Measurements from ENCODE around the gene TMED8. TPM values are rescaled to one million over a fixed set of nuclear protein-coding genes. Genes with fewer than 3 reads are reported as not detected.

Gene TMED8
- total RNA-seq, 1 experiment from 2014 or later: 42.6 TPM

DNA sequence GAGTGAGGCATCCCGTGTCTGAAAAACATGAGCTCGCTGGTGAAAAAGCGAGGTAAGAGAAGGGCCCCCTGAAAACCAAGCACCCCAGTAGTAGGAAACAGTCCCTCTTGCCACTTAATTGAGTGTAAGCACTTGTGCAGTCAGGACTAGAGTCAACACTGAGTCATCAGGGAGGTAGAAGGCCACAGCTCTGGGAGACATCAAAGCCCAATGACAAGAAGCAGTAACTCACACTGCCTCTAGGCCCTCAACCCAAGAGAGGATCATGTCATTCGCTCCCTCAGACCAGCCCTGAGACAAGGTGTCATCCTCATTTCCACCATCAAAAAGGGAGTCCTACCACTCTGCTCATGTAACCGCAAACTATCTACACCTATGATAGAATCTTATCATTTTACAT, 74.0 kb downstream of the TMED8 start:
- Histone ChIP-seq H3K9me3 (ENCODE audit: insufficient read depth, low read depth) (no peaks in the 10 kb centered on the region), H2AFZ (no peak overlapping the region), H3K36me3 (ENCODE audit: low read depth) (peaks cover 28% of the 10 kb centered on the region), H3K4me1 (replicated peaks; ENCODE audit: insufficient read depth) (peaks cover 32% of the 10 kb centered on the region), H4K20me1 (ENCODE audit: insufficient read depth) (no peaks in the 10 kb centered on the region; the same call in 1 of the 2 replicates), H3K9me2 (ENCODE audit: insufficient read depth) (no peaks in the 10 kb centered on the region), H3K79me2 (ENCODE audit: low read depth) (no peaks in the 10 kb centered on the region), H3F3A (ENCODE audit: insufficient read depth, low read depth) (peaks cover 30% of the 10 kb centered on the region), H3K4me2 (peak overlapping the region; percentile 60), H3K4me3 (peak overlapping the region; percentile 3; the same call in 1 of the 2 replicates), H3K27me3 (ENCODE audit: insufficient read depth, low read depth) (no peaks in the 10 kb centered on the region), H3K27ac (peak overlapping the region; percentile 61)
- TSS peak; percentile 9 for BruUV-seq (replicated peaks)
- TF ChIP-seq EZH2 (IDR thresholded peaks at IDR 0.05; ENCODE audit: low read depth) (no peak), CTCF (conservative IDR thresholded peaks at IDR 0.05) (no peak)
- ChIA-PET POLR2A (ENCODE audit: unreplicated experiment) (no interaction called here), CTCF (interaction anchor here (1.1 to 5.8 kb wide), 3 partner anchors 13 to 90 kb away, joined by 4 to 51 read pairs (median 8); partner anchors contain the start of genes GSTZ1 and POMT2)
- intact Hi-C loops (cut with micrococcal nuclease; ENCODE audit: unreplicated experiment): loop anchor here (1.0 to 5.0 kb wide), 5 partner anchors 18 to 431 kb away; partner anchors contain the start of genes AHSA1, ALKBH1, CIPC and GSTZ1
- peak; percentile 36 to 89 for DNase-seq

DNA sequence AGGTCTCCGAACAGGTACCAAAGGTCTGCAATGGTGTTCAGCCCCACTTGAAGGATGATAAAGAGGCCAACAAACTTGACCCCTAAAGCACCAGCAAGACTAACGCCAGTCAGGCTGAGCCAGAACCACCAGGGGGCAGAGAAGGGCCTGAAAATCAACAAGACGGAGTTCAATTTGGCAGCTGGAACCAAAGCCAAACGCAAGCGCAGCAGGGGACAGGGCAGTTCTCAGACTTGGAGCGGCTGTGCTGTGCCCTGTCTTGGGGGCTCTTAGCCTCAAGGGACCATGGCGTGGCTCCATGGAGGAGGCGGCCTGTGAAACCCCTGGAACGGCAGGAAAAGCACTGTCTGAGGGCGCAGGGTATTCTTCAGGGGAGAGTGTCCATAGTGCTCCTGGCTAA, 75.8 kb downstream of the TMED8 start:
- intact Hi-C loops (cut with micrococcal nuclease; ENCODE audit: unreplicated experiment): loop anchor here (2.0 to 5.0 kb wide), 4 partner anchors 204 to 429 kb away; partner anchors contain the start of genes ALKBH1, CIPC and SLIRP
- POLR2A ChIA-PET (ENCODE audit: unreplicated experiment): no interaction called here
- H3K36me3 ChIP-seq (ENCODE audit: low read depth): peaks cover 28% of the 10 kb centered on the region

DNA sequence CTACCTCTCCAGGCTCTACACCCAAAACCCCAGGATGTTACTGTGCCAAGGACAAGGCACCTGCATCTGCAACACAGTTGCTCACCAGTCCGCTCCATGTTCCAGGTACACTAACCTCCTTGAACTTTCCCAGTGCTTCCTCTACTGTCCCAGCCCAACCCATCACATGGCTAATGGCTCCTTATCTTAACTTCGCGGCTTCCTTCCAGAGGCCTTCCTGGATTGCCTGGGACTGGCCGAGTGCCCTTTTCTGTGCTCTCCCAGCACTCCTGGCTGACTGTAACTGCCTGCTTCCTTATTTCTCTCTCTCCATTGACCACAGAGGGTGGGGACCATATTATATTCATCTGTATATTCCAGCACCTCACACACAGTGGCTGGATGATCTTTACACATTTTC, 77.1 kb downstream of the TMED8 start:
- ChIA-PET POLR2A (ENCODE audit: unreplicated experiment) (no interaction called here), CTCF (interaction anchor here (0.6 to 5.8 kb wide), 3 partner anchors 16 to 418 kb away, joined by 3 to 51 read pairs (median 10); no protein-coding TSS in a partner anchor)
- Histone ChIP-seq H3K4me3 (no peak overlapping the region), H4K20me1 (ENCODE audit: insufficient read depth) (no peaks in the 10 kb centered on the region), H3K36me3 (ENCODE audit: low read depth) (peaks cover 20% of the 10 kb centered on the region), H3K4me2 (no peak overlapping the region), H3K4me1 (replicated peaks; ENCODE audit: insufficient read depth) (peaks cover 26% of the 10 kb centered on the region), H3K27me3 (ENCODE audit: insufficient read depth, low read depth) (no peaks in the 10 kb centered on the region), H3K9me3 (ENCODE audit: insufficient read depth, low read depth) (no peaks in the 10 kb centered on the region), H2AFZ (no peak overlapping the region), H3F3A (ENCODE audit: insufficient read depth, low read depth) (peaks cover 22% of the 10 kb centered on the region), H3K27ac (no peak overlapping the region), H3K9me2 (ENCODE audit: insufficient read depth) (no peaks in the 10 kb centered on the region), H3K79me2 (ENCODE audit: low read depth) (no peaks in the 10 kb centered on the region)
- no peak for DNase-seq
- intact Hi-C loops (cut with micrococcal nuclease; ENCODE audit: unreplicated experiment): loop anchor here (2.0 to 5.0 kb wide), 4 partner anchors 202 to 427 kb away; partner anchors contain the start of genes ALKBH1, CIPC and SLIRP
- TF ChIP-seq CTCF (conservative IDR thresholded peaks at IDR 0.05) (no peak), EZH2 (IDR thresholded peaks at IDR 0.05; ENCODE audit: low read depth) (no peak)
- no TSS peak for BruUV-seq (replicated peaks)

More for the DNA sequence above, 75.8 kb downstream of the TMED8 start:
- no TSS peak for BruUV-seq (replicated peaks)
- Histone ChIP-seq H3K9me2 (ENCODE audit: insufficient read depth) (no peaks in the 10 kb centered on the region), H3K9me3 (ENCODE audit: insufficient read depth, low read depth) (no peaks in the 10 kb centered on the region), H3K4me2 (no peak overlapping the region), H3K27me3 (ENCODE audit: insufficient read depth, low read depth) (no peaks in the 10 kb centered on the region), H3F3A (ENCODE audit: insufficient read depth, low read depth) (peaks cover 30% of the 10 kb centered on the region), H4K20me1 (ENCODE audit: insufficient read depth) (no peaks in the 10 kb centered on the region), H3K79me2 (ENCODE audit: low read depth) (no peaks in the 10 kb centered on the region), H3K4me3 (no peak overlapping the region), H2AFZ (no peak overlapping the region), H3K4me1 (replicated peaks; ENCODE audit: insufficient read depth) (peaks cover 32% of the 10 kb centered on the region), H3K27ac (no peak overlapping the region)
- no peak for TF ChIP-seq EZH2 (IDR thresholded peaks at IDR 0.05; ENCODE audit: low read depth)
- TF ChIP-seq CTCF (conservative IDR thresholded peaks at IDR 0.05): peak; percentile 86
- DNase-seq: peak in 1 of 2 experiments; percentile 49
- CTCF ChIA-PET: interaction anchor here (5.8 kb wide), 1 partner anchor 15 kb away, joined by 51 read pairs; no protein-coding TSS in a partner anchor

Data from PC-9 (cell line).